NCI-H146 (cell line): Measurements from ENCODE around the gene DNAJC3.
"Not testable (repeated sequence)": the region's sequence is repeated elsewhere in the genome, so short reads cannot be mapped to it uniquely, and the experiment has no call there.

Experiments
- DNase-seq: peaks from one replicate; lab custom pipeline; 2025; lab: John Stamatoyannopoulos, UW

DNAJC3 gene

DNA sequence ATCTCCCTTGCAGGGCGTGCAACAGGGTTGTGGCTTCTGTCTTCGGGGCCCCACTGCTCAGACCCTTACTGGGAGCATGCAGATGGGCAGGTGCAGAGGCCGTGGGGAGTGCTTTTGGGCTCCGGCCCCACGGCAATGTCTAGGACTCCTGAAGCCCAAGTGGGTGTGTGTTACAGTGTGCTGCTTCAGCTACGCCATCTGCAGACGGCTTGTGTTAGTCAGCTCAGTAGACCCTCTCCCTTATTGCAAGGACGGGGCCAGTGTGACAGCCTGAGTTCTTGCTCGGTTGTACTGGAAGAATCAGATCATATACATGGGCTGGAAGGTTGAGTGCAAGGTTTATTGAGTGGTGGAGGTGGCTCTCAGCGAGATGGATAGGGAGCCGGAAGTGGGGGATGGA, 39.3 kb downstream of the DNAJC3 start:
- no peak for DNase-seq

DNA sequence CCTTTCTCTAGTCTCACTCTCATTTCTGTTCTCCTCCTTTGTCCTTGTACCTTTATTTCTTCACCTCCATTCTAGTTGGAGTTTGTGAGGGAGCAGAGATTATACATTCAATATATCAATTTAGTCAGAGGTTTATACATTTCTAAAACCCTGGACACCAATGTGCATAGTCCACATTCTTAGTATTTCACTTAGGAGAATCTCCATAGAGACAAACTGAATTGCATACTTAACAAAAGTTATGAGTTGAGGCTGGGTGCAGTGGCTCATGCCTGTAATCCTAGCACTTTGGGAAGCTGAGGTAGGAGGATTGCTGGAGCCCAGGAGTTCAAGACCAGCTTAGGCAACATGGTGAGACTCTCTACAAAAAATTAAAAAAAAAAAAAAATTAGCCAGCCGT, 45.3 kb downstream of the DNAJC3 start:
- DNase-seq = no peak

DNA sequence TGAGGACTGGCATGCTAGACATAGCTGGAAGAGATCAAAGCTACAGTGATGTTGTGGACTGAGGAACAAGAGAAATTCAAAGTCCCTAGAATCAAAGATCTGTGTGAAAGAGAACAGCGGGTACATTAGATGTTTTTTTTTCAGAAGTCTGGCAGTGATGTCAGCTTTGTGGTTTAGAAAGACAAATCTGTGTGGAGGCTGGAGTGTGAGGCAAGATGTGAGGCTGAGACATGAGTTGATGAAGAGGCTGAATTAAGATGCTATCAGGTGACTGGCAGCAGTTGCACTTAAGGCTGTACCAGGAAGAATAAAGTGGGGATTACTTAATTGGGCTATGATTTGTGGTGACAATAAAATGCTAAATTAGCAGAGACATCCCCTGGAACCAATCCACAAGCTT, 46.5 kb downstream of the DNAJC3 start:
- DNase-seq = no peak

DNA sequence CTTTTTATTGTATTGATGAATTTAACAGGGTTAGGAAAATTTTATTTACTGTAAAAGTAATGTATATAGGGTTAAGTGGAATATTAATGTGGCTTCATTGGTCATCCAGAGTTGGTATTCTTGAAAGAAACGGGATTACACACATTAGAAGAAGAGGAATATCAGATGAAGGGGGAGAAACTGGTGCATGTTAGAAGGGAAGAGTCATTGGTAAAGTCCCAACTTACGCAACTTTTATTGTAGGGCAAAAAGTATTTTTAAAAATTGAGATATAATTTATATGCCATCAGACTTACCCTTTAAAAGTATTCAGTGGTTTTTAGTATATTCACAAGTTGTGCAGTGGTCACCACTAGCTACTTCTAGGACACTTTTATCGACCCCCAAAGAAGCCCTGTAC, 47.3 kb downstream of the DNAJC3 start:
- DNase-seq = no peak

DNA sequence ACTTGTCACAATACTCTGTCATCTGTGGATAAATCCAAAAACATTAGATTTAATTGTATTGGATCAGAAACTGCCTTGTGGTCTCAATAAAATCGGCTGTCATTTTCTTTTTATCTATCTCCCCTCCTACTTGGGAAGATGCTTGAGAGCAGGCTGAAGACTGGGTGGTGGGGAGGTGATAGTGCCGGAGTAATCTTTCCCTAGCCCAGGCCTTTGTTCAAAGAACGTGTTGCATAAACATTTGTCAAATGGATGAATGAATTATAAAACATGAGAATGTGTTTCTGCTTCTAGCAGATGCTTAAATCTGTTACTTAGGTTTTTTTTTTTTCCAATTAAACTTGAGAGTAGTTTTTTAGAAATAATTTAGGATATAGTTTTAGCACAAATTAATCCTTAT, 49.9 kb downstream of the DNAJC3 start:
- no peak for DNase-seq

DNA sequence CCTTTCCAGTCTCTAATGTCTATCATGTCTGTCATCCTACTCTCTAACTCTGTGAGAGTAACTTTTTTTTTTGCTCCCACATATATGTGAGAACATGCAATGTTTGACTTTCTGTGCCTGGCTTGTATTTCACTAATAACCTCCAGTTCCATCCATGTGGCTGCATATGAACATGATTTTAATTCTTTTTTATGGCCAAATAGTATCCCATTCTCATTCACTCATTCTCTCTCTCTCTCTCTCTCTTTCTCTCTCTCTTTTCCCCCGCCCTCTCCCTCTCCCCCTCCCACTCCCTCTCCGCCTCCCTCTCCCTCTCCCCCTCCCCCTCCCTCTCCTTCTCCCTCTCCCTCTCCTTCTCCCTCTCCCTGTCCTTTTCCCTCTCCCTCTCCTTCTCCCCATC, 52.0 kb downstream of the DNAJC3 start:
- no peak for DNase-seq

DNA sequence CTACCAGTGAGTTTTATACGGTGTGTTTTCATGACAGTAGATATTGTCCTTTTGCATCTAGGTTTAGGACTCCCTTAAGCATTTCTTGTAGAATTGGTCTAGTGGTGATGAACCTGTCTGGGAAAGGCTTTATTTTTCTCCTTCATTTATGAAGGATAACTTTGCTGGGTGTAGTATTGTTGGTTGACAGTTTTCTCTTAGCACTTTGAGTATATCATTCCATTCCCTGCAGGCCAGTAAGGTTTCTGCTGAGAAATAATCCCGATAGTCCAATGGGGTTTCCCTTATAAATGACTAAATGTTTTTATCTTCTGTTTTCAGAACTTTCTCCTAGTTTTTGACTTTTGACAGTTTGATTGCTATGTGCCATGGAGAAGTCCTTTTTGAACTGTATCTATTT, 57.2 kb downstream of the DNAJC3 start:
- no peak for DNase-seq

DNA sequence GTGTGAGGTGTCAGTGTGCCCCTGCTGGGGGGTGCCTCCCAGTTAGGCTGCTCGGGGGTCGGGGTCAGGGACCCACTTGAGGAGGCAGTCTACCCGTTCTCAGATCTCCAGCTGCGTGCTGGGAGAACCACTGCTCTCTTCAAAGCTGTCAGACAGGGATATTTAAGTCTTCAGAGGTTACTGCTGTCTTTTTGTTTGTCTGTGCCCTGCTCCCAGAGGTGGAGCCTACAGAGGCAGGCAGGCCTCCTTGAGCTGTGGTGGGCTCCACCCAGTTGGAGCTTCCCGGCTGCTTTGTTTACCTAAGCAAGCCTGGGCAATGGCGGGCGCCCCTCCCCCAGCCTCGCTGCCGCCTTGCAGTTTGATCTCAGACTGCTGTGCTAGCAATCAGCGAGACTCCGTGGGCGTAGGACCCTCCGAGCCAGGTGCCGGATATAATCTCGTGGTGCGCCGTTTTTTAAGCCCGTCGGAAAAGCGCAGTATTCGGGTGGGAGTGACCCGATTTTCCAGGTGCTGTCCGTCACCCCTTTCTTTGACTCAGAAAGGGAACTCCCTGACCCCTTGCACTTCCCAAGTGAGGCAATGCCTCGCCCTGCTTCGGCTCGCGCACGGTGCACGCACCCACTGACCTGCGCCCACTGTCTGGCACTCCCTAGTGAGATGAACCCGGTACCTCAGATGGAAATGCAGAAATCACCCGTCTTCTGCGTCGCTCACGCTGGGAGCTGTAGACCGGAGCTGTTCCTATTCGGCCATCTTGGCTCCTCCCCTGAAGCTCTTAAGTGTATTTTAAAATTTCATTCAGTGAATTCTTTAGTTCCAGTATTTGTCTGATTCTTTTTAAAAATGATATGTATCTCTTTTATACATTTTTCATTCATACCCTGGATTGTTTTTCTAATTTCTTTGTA, 63.4 kb downstream of the DNAJC3 start:
- not testable (repeated sequence) for DNase-seq

DNA sequence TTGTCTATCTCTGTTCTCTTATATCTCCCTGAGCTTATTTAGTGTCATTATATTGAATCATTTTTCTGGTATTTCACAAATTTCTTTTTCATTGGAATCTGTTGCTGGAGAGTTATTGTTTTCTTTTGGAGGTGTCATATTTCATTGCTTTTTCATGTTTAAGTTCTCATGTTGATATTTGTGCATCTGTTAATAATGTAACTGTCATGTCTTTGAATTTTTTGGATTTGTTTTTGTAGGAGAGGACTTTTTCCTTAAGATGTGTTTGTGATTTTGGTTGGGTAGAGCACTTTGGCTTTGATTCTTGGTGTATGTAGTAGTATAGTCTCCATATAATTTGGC, 64.0 kb downstream of the DNAJC3 start:
- no peak for DNase-seq

DNA sequence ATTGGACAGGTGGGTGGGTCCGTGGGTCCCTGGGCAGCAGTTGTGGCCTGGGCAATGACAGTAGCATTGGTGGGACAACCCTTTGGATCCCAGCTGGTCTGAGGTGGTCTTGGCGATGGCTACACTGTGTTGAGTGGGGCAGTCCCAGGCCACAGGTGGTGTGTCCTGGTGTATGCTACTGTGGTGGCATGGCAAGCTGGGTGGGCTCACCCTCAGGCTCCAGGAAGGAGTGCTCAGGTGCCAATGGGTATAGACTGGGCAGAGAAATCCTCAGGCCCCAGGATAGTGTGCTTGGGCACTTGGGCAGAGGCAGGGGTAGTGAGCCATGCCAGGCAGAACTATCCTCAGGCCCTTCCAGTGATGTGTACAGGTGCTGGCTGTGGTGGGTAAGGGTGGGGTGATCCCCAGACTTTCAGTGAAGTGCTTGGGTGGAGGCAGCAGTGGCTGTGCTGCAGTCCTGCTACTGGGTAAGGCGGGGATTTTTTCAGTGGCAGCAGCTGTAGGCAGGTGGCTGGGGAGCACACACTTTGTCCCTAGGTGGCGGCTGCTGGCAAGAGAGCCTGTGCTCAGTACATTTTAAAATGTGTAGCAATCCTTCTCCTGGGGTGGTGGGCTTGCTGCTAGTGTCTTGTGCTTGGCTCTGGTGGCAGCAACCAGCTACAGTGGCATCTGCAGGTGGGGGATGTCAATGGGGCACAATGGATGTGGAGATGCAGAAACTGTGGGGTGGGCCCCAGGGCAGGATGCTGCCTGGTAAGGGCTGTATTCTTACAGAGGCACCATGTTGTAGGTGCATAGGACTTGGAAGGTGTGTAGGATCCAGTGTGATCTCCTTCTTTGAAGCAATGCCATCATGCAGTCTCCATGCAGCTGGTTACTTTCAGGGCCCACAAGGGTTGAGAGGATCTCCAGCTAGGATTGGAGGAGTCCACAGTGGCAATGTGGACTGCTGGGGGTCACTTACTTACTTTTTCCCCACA, 64.9 kb downstream of the DNAJC3 start:
- no peak for DNase-seq

DNA sequence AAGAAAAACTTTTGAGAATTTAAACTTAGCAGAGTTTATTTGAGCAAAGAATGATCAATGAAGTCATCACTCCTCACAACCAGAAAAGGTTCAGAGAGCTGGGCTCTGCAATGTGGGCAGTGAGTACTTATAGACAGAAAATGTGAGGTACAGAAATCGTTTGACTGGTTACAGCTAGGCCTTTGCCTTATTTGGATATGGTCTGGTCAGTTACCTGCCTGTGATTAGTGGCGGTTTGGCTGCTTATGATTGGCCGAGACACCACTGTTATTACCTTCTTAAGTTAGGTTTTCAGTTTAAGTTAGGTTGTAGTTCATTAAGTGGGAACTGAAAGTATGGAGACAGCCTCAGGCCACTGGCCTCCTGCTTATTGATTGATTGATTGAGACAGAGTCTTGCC, 66.3 kb downstream of the DNAJC3 start:
- DNase-seq = no peak

DNA sequence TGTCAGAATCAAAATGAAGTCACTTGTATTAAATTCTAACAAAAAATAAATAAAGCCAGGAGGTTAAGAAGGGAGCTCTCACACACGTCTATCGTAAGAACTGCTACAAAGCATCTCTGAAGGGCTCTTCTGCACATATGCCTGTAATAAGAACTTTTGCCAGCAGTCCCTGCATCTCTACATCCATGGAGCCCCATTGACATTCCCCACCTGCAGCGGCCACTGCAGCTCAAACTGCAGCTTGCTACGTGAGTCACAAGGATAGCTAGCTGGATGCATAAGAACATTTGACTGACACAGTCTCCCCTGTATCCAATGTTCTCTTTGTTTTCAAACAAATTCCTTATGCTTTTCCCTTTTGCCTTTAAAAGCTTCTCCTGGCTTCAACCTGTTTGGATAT, 68.3 kb downstream of the DNAJC3 start:
- no peak for DNase-seq

DNA sequence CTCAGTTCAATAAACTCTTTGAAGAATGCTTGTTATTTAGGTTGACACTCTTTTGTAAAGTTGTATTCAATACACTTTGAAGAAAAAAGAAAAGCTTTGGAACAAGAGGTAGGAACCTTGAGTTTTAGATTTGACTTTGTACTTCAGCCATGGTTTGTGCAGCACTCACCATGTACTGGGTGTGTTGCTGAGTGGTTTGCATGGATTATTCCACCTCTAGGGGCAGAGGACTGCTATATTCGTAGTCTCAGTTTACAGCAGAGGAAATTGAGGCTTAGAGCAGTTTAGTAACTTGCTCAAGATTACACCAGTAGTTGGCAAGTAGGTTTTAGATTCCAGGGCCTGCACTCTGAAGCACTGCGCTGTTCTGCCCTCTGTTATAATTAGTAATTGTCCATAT, 68.8 kb downstream of the DNAJC3 start:
- DNase-seq = no peak

DNA sequence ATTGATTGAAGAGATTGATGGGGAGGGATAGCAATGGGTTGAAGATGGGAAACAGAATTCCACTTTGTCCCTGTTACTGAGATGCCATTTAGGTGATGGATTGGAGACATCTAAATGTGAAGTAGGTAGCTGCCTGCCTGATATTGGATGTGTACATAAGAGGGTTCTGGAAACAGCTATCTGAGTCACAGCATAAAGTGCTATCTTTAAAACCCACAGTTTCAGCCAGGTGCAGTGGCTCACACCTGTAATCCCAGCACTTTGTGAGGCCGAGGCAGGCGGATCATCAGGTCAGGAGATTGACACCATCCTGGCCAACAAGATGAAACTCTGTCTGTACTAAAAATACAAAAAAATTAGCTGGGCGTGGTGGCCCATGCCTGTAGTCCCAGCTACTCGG, 72.6 kb downstream of the DNAJC3 start:
- DNase-seq = no peak

DNA sequence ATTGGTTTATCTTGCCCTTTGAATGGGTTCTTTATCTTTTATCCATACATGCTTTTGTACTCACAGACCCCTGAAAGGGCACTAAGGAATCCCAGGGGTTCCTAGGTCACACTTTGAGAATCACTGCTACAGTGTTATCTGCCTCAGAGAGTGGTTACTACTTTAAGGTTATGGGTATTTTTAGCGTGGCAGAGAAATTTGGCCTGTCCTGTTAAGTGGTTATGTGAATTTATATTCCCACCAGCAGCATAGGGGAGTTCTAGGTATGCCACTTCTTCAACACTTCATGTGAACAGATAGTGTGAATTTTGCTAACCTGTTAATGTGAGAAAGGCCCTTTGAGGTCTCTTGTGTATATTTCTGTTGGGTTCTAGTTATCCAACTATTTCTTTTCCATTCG, 75.7 kb downstream of the DNAJC3 start:
- no peak for DNase-seq

DNA sequence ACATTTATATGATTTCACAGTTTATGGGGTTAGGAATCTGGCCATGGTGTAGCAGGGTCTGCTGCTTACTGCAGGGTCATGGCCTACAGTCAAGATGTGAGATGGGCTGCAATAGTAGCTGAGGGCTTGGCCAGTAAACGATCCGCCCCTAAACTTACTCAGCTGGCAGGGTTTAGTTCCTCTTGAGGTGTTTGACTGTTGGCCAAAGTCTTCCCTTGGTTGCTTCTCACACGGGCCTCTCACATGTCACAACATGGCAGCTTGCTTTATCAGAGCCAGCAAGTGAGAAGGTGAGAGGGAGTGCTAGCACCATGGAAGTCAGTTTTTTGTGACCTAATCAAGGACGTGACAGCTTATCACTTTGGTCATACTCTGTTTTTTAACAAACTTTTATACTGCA, 77.1 kb downstream of the DNAJC3 start:
- no peak for DNase-seq

DNA sequence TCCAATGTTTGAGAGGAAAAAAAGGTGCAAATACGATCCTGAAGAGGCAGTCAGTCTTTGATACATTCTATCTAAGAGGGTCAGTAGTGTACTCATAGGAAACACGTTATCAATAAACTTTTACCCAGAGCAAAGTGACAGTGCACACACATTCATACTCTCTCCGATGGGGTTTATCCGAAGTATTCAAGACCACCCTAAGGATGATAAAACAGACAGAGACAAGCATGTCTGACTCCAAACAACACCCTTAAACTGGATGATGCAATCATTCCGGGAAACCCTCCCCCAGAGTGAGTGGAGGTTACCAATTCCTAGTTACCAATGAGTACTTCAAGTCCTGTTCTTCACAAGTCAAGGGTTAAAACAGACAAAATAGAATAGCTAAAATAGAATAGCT, 79.1 kb downstream of the DNAJC3 start:
- DNase-seq = no peak

DNA sequence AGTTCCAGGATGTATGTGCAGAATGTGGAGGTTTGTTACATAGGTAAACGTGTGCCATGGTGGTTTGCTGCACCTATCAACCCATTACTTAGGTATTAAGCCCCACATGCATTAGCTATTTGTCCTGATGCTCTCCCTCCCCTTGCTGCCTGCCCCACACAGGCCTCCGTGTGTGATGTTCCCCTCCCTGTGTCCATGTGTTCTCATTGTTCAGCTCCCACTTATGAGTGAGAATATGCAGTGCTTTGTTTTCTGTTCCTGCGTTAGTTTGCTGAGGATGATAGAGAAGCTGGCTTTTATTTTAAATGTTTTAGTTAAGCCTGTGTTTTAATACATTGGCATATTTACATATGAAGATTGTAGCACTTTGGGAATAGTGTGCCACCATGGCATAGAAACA, 85.7 kb downstream of the DNAJC3 start:
- not testable (repeated sequence) for DNase-seq

DNA sequence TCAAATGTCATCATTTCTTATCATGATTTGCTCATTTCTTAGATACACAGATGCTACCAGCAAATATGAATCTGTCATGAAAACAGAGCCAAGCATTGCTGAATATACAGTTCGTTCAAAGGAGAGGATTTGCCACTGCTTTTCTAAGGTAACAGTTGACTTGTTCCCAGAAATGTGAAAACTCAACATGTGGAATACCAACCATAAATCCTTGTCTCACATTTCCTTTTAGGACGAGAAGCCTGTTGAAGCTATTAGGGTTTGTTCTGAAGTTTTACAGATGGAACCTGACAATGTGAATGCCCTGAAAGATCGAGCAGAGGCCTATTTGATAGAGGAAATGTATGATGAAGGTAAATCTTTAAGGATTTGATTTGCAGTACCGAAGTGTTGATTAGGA, 86.7 kb downstream of the DNAJC3 start:
- DNase-seq = no peak

DNA sequence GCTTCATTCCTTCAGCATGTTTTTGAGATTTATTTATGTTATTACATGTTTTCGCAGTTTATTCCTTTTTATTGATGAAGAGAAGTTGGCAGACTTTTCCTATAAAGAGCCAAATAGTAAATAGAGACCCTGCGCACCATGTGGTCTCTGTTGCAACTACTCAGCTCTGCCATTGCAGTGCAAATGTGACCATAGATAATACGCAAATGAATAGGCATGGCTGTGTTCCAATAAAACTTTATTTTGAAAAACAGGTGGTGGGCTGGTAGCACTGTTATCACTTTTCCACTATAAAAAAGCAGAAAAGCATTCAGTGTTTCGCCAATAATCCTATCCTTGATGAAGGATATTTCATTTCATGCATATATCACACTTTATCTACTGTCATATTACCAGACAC, 95.0 kb downstream of the DNAJC3 start:
- DNase-seq = no peak

DNA sequence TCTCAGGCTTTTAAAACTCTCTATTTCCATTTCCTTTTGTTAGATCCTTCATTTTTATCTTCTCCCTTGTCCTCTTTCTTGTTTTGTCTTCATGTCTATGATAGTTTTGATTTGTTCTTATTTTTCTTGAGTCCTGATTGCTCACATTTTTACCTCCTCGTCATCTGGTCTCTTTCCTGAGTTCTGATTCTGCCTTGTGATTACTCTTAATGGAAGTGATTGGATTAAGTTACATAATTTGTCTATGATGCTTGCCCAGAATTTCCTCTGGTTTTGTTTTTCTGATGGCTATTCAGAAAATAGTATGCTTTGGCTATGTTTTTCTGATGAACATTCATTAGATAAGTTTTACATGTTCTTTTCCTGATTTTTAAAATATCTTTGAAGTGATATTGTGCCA, 102.6 kb downstream of the DNAJC3 start:
- no peak for DNase-seq

DNA sequence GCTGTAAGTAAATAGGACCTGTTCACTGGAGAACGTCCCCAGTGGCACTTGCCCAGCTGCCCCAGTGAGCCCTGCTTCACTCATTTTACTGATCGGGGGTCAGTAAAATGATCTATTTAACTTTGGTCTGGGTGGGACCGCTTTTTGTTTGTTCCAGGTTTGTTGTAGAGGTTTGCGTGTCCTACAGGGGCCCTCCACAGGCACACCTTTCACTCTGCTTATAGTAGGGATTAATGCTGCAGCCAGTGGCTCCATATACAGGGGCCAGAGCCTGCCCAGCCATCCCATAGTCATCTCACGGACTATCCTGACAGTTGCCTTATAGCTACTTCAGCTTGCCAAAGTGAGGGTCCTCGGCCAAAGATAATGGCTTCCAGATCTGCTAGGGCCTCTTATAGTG, 104.1 kb downstream of the DNAJC3 start:
- no peak for DNase-seq

DNA sequence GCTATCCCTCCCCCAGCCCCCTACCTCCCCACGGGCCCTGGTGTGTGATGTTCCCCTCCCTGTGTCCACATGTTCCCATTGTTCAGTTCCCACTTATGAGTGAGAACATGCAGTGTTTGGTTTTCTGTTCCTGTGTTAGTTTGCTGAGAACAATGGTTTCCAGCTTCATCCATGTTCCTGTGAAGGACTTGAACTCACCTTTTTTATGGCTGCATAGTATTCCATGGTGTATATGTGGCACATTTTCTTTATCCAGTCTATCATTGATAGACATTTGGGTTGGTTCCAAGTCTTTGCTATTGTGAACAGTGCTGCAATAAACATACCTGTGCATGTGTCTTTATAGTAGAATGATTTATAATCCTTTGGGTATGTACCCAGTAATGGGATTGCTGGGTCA, 105.0 kb downstream of the DNAJC3 start:
- DNase-seq = not testable (repeated sequence)
